Prostate gland (tissue), 2 donors: ENCODE data around the gene SAMD4A.

ENCODE experiments used
- CTCF ChIP-seq, 4 experiments: fragments of 200-600 bp in 2 of 4; fragments of 450-650 bp in 2 of 4; sonication (generic) in 2 of 4; IDR thresholded peaks; 1 replicate in 3 of 4; 2 replicates in 1 of 4; pipeline ENCODE4 v1.5.1; 2016 to 2019; ENCODE audit warnings: antibody characterized with exemption in 4 of 4, mild to moderate bottlenecking in 2 of 4, moderate library complexity in 2 of 4
- POLR2A ChIP-seq: fragments of 450-650 bp; IDR thresholded peaks from one replicate; pipeline ENCODE4 v1.6.1; 2016; ENCODE audit warnings: antibody characterized with exemption, mild to moderate bottlenecking
- POLR2AphosphoS5 ChIP-seq: sonication (generic); formaldehyde crosslinking; IDR thresholded peaks from one replicate; pipeline ENCODE4 v1.6.1; 2017; ENCODE audit warnings: antibody characterized with exemption

- no peak for TF ChIP-seq POLR2AphosphoS5
- TF ChIP-seq CTCF (IDR thresholded peaks at IDR 0.05) = no peak
- TF ChIP-seq POLR2A = no peak
These were observed 100.3 kb downstream of the SAMD4A start for GRCh38 chr14:54667026-54667744.
